AG04450 (cell line): Measurements from ENCODE around the gene BRI3BP. TPM values are rescaled to one million over a fixed set of nuclear protein-coding genes. Genes with fewer than 3 reads are reported as not detected.

ENCODE experiments used
- CTCF ChIA-PET: fragments of 300-600, 350-600 bp; formaldehyde crosslinking; extraction: SDS; loops from one replicate; lab custom pipeline; 2022; ENCODE audit warnings: antibody characterized with exemption, inconsistent platforms; lab: Charles Lee
- POLR2A ChIA-PET: fragments of 350-600 bp; formaldehyde crosslinking; extraction: SDS; loops from one replicate; lab custom pipeline; 2021; ENCODE audit warnings: antibody characterized with exemption, inconsistent platforms; lab: Yijun Ruan, JAX
- DNase-seq: peaks from one replicate; pipeline ENCODE4 v3.0.0-alpha.2; 2011; ENCODE audit warnings: low read depth, low spot score
- H3K27ac ChIP-seq: one replicate; pipeline ENCODE4 v1.5.1; 2012; ENCODE audit warnings: low read depth, low read length, control low read depth
- H3K27me3 ChIP-seq: one replicate; pipeline ENCODE4 v1.6.0; 2012; ENCODE audit warnings: low read length; ENCODE audit not compliant: control insufficient read depth, insufficient read depth
- H3K4me3 ChIP-seq: 2 replicates; pipeline ENCODE4 v1.5.1; 2011; ENCODE audit warnings: mild to moderate bottlenecking, low read depth, low read length, control low read depth
- H3K9me3 ChIP-seq: 2 replicates; pipeline ENCODE4 v1.5.1; 2012; ENCODE audit warnings: low read length; ENCODE audit not compliant: control insufficient read depth, insufficient read depth
- polyA plus RNA-seq: library from polyadenylated mRNA; depleted of rRNA; stranded (reverse); fragments of >200 nt; gene quantifications from 2 replicates; pipeline ENCODE4 v1.2.3, GENCODE V29; 2011
- TF ChIP-seq, protein P1 (sequence below): IDR thresholded peaks from 2 replicates; pipeline ENCODE4 v1.5.1; 2011; ENCODE audit warnings: low read depth, low read length, control low read depth, inconsistent platforms

BRI3BP gene
- polyA plus RNA-seq, 1 experiment = 2.9 TPM

DNA sequence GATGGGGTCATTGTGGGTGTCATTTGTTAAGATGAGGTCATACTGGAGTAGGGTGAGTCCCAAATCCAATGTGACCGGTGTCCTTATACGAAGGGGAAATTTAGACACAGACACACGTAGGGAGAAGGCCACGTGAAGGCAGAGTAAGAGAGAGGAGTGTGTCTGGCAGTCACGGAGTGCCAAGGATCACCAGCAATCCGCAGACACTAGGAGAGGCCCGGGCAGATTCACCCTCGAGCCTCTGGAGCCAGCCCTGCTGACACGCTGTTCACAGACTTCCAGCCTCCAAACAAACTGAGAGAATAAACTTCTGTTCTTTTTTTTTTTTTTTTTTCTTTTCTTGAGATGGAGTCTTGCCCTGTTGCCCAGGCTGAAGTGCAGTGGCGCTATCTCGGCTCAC, 24.9 kb downstream of the BRI3BP start:
- POLR2A ChIA-PET = no interaction called here
- no peaks in the 10 kb centered on the region for H3K27me3 ChIP-seq

DNA sequence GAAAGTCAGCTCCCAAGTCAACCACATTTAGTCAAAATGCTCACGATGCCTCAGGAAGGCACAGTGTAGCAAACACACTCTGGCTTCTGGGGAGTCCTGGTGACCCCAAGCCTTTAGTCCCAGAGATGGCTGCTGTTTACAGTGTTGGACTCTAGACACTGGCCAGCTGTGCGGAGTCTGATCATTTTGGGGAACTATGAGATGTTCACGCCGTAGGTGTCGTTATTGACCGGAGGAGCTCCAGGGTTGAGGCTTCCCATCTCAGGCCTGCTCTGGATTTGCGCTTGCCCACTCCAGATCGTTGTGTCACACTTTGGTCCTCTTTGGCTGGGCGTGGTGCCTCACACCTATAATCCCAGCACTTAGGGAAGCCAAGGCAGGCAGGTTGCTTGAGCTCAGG, 27.7 kb downstream of the BRI3BP start:
- POLR2A ChIA-PET = no interaction called here

More for the DNA sequence above, 24.9 kb downstream of the BRI3BP start:
- TF ChIP-seq, protein P1, sequence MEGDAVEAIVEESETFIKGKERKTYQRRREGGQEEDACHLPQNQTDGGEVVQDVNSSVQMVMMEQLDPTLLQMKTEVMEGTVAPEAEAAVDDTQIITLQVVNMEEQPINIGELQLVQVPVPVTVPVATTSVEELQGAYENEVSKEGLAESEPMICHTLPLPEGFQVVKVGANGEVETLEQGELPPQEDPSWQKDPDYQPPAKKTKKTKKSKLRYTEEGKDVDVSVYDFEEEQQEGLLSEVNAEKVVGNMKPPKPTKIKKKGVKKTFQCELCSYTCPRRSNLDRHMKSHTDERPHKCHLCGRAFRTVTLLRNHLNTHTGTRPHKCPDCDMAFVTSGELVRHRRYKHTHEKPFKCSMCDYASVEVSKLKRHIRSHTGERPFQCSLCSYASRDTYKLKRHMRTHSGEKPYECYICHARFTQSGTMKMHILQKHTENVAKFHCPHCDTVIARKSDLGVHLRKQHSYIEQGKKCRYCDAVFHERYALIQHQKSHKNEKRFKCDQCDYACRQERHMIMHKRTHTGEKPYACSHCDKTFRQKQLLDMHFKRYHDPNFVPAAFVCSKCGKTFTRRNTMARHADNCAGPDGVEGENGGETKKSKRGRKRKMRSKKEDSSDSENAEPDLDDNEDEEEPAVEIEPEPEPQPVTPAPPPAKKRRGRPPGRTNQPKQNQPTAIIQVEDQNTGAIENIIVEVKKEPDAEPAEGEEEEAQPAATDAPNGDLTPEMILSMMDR = no peak
- H3K27ac ChIP-seq = no peak overlapping the region
- DNase-seq = no peak
- CTCF ChIA-PET = no interaction called here
- H3K4me3 ChIP-seq = no peak overlapping the region
- H3K9me3 ChIP-seq = no peaks in the 10 kb centered on the region

DNA sequence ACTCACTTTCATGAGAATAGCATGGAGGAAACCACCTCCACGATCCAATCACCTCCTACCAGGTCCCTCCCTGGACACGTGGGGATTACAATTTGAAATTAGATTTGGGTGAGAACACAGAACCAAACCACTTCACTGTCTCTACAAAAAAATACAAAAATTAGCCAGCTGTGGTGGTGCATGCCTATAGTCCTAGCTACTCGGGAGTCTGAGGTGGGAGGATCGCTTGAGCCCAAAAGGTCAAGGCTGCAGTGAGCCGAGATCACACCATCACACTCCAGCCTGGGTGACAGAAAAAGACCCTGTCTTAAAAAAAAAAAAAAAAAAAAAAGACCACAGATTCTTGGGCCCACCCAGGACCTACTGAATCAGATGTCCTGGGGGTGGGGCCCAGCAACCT, 28.3 kb downstream of the BRI3BP start:
- DNase-seq = no peak
- Histone ChIP-seq H3K4me3 (no peak overlapping the region), H3K27ac (no peak overlapping the region), H3K9me3 (no peaks in the 10 kb centered on the region; the same call in 1 of the 2 replicates), H3K27me3 (no peaks in the 10 kb centered on the region)
- ChIA-PET POLR2A (no interaction called here), CTCF (no interaction called here)
- TF ChIP-seq, protein P1 = no peak

More for the DNA sequence above, 27.7 kb downstream of the BRI3BP start:
- Histone ChIP-seq H3K9me3 (no peaks in the 10 kb centered on the region; the same call in 1 of the 2 replicates), H3K27ac (no peak overlapping the region), H3K4me3 (no peak overlapping the region), H3K27me3 (no peaks in the 10 kb centered on the region)
- TF ChIP-seq, protein P1 = no peak
- no peak for DNase-seq
- CTCF ChIA-PET = no interaction called here

DNA sequence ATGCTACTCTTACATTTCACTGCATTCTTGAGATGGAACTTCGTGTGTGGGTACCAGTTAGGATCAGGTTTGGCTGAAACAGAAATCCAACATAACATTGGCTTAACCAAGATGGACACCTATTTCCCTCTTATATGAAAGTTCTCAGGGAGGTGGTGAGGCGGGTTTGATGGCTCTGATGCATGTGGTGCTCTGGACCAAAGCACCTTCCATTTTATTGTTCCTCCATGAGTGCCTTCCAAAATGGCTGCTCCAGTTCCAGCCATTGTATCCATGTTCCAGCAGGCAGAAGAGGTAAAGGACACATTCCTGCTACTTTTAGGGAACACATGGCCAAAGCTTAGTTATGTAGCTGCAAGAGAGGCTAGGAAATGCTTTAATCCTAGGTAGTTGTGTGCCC, 29.6 kb downstream of the BRI3BP start:
- POLR2A ChIA-PET = no interaction called here
- Histone ChIP-seq H3K27ac (no peak overlapping the region), H3K27me3 (no peaks in the 10 kb centered on the region), H3K4me3 (no peak overlapping the region), H3K9me3 (no peaks in the 10 kb centered on the region; the same call in 1 of the 2 replicates)
- CTCF ChIA-PET = no interaction called here
- TF ChIP-seq, protein P1 = no peak
- no peak for DNase-seq

DNA sequence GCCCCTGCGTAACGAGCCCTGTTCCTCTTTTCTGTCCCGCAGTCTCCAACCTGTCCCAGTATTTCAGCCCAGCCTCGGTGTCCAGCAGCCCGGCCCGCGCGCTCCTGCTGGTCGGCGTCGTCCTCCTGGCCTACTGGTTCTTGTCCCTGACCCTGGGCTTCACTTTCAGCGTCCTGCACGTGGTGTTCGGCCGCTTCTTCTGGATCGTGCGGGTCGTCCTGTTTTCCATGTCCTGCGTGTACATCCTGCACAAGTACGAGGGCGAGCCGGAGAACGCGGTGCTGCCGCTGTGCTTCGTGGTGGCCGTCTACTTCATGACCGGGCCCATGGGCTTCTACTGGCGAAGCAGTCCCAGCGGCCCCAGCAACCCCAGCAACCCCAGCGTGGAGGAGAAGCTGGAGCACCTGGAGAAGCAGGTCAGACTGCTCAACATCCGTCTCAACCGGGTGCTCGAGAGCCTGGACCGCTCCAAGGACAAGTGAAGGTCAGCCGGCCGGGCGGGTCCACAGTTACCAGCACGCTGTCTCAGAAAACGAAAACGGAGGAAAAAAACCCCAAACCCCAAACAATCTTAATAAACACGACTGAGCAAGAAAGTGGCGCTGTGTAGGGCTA, 31.6 kb downstream of the BRI3BP start:
- H3K9me3 ChIP-seq = no peaks in the 10 kb centered on the region; the same call in 1 of the 2 replicates
- ChIA-PET POLR2A (no interaction called here), CTCF (no interaction called here)
- no peak overlapping the region for H3K27ac ChIP-seq
- TF ChIP-seq, protein P1 = no peak
- no peak overlapping the region for H3K4me3 ChIP-seq
- no peak for DNase-seq
- no peaks in the 10 kb centered on the region for H3K27me3 ChIP-seq
